ENCODE data around the gene SEMA3B.
"Not testable (repeated sequence)": the region's sequence is repeated elsewhere in the genome, so short reads cannot be mapped to it uniquely, and the experiment has no call there.

The SEMA3B gene

GRCh38 chr3:50238549-50239026 lies 30.4 kb upstream of the SEMA3B start:
- DNase-seq = no peak

DNA sequence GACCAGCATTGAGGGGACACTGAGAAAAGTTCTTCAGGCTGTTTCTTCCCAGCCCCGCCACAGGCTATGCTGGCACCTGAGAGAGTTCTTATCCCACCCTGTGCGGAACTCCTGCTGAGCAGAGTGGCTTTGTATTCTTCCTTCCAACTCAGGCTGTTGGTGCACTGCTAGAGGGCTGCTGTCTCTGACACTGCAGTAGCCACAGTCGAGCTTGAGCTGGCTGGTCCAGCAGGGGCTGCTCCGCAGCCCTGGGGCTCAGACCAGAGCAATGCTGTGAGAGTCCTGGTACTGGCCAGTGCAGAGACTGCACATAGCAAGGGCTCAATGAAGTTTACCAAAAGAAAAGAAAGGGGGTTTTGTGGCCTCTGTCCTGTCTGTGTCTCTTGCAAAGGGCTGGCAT lies 29.3 kb upstream of the SEMA3B start:
- DNase-seq = no peak

DNA sequence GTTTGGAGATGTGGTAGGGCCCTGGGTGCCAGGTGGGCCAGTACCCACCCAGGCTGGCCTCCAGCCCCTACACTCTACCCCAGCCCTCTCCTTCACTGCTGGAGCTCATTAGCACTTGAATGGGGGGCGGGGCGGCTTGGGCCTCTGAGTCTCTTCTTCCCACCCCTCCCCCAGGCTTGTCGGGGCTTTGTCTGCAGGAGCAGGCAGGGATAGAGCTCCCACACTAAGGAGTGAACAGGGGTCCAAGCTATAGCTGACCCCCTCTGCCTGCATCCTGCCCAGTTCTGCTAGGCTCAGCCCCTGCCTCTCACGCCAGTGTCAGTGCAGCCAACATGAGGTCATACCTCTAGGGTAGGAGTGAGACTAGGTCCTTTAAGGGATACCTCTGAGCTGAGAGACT lies 27.8 kb upstream of the SEMA3B start:
- DNase-seq = peak; percentile 2

- DNase-seq = no peak
Measured at GRCh38 chr3:50241713-50242380, 27.1 kb upstream of the SEMA3B start.

GRCh38 chr3:50242381-50242770 lies 26.6 kb upstream of the SEMA3B start:
- DNase-seq = no peak

GRCh38 chr3:50242851-50243542 lies 25.9 kb upstream of the SEMA3B start:
- DNase-seq = no peak

DNA sequence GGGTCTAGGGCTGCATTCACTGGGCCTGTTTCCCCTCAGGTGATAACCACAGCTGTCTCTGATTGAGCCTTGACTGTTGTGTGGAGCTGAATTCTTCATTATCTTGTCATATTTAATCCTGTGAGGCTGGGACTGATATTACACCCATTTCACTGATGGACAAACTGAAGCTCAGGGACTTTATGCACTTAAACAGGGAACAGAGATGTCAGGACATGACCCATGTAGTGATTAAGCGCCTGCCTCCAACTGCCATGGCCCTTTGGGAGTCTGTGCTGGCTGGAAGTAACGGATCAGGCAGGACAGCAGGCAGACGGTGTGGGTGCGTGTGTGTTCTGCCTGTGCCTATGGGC lies 25.4 kb upstream of the SEMA3B start:
- DNase-seq = no peak

- not testable (repeated sequence) for DNase-seq
Measured at GRCh38 chr3:50244813-50245212, 24.1 kb upstream of the SEMA3B start.

GRCh38 chr3:50245251-50245745 lies 23.6 kb upstream of the SEMA3B start:
- DNase-seq = no peak

- peak; percentile 34 for DNase-seq
Measured at GRCh38 chr3:50245831-50246516, 23.0 kb upstream of the SEMA3B start.

DNA sequence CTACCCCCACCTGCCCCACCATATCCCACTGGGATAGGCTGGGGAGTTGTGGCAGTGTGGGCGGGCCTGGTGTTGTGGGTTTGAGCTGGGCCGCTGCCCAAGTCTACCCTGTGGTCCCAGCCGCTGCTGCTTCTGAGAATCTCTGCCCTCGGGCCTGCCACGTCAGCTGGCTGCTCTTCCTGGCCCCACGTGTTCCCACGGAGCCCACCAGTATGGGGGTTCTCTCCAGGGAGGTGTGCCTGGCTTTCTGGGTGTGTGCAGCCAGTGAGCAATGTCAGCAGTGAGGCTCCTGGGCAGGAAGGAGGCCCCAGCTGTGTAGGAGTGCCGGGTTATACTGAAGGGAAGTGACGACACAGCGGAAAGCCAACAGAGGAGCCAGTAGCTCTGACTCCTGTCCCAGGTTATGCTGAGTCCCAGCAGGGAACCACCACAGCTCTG lies 22.4 kb upstream of the SEMA3B start:
- no peak for DNase-seq

DNA sequence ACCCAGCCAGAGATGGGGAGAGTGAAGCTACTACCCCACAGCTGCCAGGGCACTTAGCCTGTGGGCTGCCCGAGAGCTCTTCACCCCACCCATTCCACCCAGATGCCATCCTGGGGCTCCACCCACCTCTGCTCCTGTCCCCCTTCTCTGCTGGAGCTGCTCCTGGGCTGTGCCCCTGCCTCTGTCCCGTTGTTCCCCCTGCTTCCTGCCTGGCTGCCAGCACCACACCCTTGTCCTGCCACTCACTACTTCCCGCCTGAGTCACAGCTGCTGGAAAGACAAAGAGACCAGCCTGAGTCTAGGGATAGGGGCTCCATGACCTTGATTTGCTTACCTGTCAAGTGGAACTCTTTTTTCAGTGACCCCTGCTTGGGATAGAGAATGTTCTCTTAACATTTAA lies 20.6 kb upstream of the SEMA3B start:
- DNase-seq = no peak

- no peak for DNase-seq
Measured at GRCh38 chr3:50249457-50249856, 19.5 kb upstream of the SEMA3B start.

DNA sequence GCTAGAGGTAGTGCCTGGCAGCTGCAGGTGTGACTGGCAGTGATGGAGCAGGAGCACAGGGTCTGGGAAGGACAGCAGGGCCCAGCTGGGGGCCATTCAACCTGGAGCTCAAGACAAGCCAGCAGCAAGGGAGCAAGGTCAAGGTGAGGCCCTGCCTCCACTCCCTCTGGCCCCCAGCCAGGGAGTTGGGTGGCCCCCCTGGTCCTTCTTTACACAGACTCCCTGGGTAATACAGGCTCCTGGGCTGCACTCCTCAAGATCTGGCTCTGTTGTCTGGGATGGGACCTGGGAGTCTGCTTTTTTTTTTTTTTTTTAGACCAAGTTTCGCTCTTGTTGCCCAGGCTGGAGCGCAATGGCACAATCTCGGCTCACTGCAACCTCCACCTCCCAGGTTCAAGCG lies 18.4 kb upstream of the SEMA3B start:
- DNase-seq = no peak

- no peak for DNase-seq
Measured at GRCh38 chr3:50251220-50251619, 17.7 kb upstream of the SEMA3B start.

GRCh38 chr3:50254577-50255250 lies 14.2 kb upstream of the SEMA3B start:
- DNase-seq = no peak

- DNase-seq = no peak
Measured at GRCh38 chr3:50255251-50255615, 13.7 kb upstream of the SEMA3B start.

DNA sequence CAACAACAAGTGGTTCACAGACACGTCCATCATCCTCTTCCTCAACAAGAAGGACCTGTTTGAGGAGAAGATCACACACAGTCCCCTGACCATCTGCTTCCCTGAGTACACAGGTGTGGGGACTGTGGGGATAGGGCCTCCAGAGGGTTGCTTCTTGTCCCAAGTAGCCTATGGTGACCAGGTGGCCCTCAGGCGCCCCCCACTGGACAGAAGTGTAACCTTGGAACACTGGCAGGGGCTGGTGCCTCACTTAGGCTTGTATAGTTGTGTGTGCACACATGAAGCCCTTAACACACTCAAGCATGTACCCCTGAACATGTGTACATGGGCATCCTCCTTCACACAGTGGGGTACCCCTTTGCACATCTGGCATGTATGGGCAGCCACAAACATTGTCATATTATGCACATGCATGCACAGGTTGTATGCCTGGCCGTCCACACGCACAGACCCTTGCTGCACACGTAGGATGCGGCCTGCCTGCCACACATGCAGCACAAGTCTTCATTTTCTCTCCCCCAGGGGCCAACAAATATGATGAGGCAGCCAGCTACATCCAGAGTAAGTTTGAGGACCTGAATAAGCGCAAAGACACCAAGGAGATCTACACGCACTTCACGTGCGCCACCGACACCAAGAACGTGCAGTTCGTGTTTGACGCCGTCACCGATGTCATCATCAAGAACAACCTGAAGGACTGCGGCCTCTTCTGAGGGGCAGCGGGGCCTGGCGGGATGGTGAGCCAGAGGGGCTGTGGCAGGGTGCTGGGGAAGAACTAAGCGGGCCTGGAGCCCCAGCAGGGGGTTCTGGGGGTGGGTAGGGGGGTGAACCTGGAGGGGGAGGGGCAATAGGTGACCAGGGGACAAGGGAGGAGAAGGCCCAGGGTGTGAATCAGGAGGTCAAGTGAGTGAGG lies 11.7 kb upstream of the SEMA3B start:
- no peak for DNase-seq

- DNase-seq = no peak
Measured at GRCh38 chr3:50258029-50258680, 10.8 kb upstream of the SEMA3B start.

GRCh38 chr3:50258979-50259378 lies 10.0 kb upstream of the SEMA3B start:
- no peak for DNase-seq

DNA sequence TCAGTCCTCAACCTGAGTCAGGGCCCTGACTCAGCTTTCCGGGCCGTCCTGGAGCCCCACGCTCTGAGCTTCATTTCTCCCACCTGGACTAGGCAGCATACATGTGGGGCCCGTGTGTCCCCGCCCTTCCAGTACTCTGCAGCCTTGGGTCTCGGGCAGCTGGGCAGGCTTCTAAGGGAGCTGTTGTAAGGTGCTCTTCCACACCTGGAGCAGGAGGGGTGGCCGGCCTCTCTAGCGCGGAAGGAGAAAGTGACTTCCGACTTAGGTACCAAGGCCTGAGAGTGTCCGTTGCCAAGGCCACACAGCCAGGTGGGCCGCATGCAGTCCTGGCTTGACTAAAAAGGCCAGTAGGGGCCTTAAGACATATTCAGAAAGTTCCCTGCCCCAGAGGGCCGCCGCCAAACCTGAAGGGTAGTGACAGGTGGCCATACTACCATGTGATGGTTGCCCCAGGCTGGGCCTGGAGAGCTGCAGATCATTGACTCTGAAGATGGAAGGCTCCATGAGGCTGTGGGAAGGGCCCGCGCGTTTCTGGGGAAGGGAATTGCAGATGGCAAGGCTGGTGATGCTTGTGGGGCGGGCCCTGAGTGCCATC lies 9.4 kb upstream of the SEMA3B start:
- DNase-seq = no peak
